ENCODE data around the gene ZNF362. TPM values are rescaled to one million over a fixed set of nuclear protein-coding genes. Genes with fewer than 3 reads are reported as not detected.

The ZNF362 gene
- total and polyA plus RNA-seq, 4 donors = 2.3 to 6.3 (median 5.4) TPM

DNA sequence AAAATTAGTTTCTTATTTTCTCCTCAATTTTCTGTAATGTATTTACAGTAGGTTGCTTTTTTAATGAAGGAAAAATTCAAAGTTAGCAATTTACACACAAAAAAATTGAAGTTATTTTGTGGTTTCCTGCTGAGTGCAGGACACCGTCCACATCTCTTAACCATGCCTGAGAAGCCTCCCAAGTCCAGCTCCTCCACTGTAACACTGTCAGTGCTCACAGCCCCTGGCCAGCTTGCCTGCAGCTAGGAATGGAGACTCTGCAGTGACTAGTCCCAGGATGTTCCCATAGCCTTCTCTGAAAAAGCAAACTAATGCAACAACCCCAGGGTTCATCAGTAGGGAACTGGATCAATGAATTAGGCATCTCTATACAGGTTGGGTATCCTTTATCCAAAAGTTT lies 61.1 kb downstream of the ZNF362 start:
- H3K9ac ChIP-seq (ENCODE audit: low read depth in 1 of 2, low read length in 2 of 2) = no peak overlapping the region
- H3K27ac ChIP-seq (ENCODE audit: low read depth in 1 of 2, low read length in 2 of 2) = no peak overlapping the region
- no peak overlapping the region for H3K4me3 ChIP-seq (ENCODE audit: low read depth in 1 of 3, low read length in 3 of 3)
- WGBS = 67% methylated on average over 1 of the region's 1 CpG
- H3K36me3 ChIP-seq (ENCODE audit: control insufficient read depth in 4 of 4, insufficient read depth in 3 of 4, low read depth in 1 of 4, low read length in 3 of 4) = no peaks in the 10 kb centered on the region
- TF ChIP-seq GABPA (IDR thresholded peaks at IDR 0.05 in 1 of 2, conservative IDR thresholded peaks at IDR 0.05 in 1 of 2) = no peak
- no peak for TF ChIP-seq RXRA (IDR thresholded peaks at IDR 0.05)
- no peak for TF ChIP-seq NR2F2 (IDR thresholded peaks at IDR 0.05)
- no peak for TF ChIP-seq RAD21 (IDR thresholded peaks at IDR 0.05)
- TF ChIP-seq HNF4G (IDR thresholded peaks at IDR 0.05) = no peak
- TF ChIP-seq YY1 (IDR thresholded peaks at IDR 0.05) = no peak
- TF ChIP-seq SP1 (IDR thresholded peaks at IDR 0.05) = no peak
- TF ChIP-seq HNF4A (conservative IDR thresholded peaks at IDR 0.05) = no peak
- no peak for TF ChIP-seq FOXA1 (IDR thresholded peaks at IDR 0.05)
- TF ChIP-seq CTCF (IDR thresholded peaks at IDR 0.05; ENCODE audit: low read depth, low read length, missing input control) = no peak
- TF ChIP-seq FOXA2 (IDR thresholded peaks at IDR 0.05) = no peak
- no peak for TF ChIP-seq TAF1 (conservative IDR thresholded peaks at IDR 0.05)
- TF ChIP-seq EGR1 (IDR thresholded peaks at IDR 0.05; ENCODE audit: low read depth in 2 of 2) = no peak
- TF ChIP-seq ZBTB33 (IDR thresholded peaks at IDR 0.05) = no peak
- TF ChIP-seq, protein P1, sequence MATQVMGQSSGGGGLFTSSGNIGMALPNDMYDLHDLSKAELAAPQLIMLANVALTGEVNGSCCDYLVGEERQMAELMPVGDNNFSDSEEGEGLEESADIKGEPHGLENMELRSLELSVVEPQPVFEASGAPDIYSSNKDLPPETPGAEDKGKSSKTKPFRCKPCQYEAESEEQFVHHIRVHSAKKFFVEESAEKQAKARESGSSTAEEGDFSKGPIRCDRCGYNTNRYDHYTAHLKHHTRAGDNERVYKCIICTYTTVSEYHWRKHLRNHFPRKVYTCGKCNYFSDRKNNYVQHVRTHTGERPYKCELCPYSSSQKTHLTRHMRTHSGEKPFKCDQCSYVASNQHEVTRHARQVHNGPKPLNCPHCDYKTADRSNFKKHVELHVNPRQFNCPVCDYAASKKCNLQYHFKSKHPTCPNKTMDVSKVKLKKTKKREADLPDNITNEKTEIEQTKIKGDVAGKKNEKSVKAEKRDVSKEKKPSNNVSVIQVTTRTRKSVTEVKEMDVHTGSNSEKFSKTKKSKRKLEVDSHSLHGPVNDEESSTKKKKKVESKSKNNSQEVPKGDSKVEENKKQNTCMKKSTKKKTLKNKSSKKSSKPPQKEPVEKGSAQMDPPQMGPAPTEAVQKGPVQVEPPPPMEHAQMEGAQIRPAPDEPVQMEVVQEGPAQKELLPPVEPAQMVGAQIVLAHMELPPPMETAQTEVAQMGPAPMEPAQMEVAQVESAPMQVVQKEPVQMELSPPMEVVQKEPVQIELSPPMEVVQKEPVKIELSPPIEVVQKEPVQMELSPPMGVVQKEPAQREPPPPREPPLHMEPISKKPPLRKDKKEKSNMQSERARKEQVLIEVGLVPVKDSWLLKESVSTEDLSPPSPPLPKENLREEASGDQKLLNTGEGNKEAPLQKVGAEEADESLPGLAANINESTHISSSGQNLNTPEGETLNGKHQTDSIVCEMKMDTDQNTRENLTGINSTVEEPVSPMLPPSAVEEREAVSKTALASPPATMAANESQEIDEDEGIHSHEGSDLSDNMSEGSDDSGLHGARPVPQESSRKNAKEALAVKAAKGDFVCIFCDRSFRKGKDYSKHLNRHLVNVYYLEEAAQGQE (IDR thresholded peaks at IDR 0.05) = no peak
- TF ChIP-seq, protein P2, sequence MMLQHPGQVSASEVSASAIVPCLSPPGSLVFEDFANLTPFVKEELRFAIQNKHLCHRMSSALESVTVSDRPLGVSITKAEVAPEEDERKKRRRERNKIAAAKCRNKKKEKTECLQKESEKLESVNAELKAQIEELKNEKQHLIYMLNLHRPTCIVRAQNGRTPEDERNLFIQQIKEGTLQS (IDR thresholded peaks at IDR 0.05) = no peak
- TF ChIP-seq JUND (IDR thresholded peaks at IDR 0.05) = no peak
- no peak for TF ChIP-seq MAX (IDR thresholded peaks at IDR 0.05)
- H3K9me3 ChIP-seq (ENCODE audit: control insufficient read depth in 4 of 4, low read length in 3 of 4) = no peaks in the 10 kb centered on the region
- DNase-seq (ENCODE audit: low spot score) = no peak
- no peaks in the 10 kb centered on the region for H3K27me3 ChIP-seq (ENCODE audit: control insufficient read depth in 4 of 4, insufficient read depth in 4 of 4, low read length in 3 of 4)
- no peaks in the 10 kb centered on the region for H3K4me1 ChIP-seq (ENCODE audit: control insufficient read depth in 4 of 4, insufficient read depth in 4 of 4, low read length in 3 of 4)

Measured in liver (tissue), 9 donors.